Measurements from ENCODE around the gene LRRC4C.
"Not testable (repeated sequence)": the region's sequence is repeated elsewhere in the genome, so short reads cannot be mapped to it uniquely, and the experiment has no call there.

Gene LRRC4C

GRCh38 chr11:41003339-41004282, 455.8 kb downstream of the LRRC4C start:
- DNase-seq: no peak

- no peak for DNase-seq
These were observed 460.5 kb downstream of the LRRC4C start for GRCh38 chr11:40998920-40999319.

DNA sequence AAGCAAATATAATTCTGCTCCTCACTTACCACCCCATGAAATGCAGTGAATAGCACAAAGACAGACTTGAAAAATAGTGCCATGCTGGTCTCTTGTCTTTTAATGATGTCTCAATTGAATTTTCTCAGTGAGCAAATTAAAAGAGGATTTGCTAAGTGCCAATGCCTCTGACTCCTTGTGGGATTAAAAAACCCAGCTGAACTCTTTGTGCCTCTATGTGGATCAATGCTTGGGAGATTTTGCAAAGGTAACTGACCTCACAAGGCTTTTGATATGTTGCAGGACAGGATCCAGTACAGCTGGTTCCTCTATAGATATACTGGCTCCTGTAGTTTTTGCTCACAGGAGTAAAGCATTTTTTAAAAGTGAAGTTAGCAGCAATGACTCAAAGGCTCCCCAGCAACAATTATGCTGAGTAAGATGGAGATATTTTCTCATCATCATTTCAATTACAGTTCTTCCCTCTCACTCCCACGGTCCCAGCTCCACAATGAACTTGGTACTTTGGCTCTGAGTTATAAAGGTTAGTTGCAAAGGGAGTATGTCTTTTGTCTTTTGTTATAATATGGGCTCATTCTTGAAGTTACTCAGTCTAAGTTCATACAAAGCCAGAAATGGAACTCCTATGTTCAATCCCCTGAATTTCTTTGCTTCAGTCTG, 471.5 kb downstream of the LRRC4C start:
- DNase-seq: no peak

- DNase-seq: no peak
These were observed 473.1 kb downstream of the LRRC4C start for GRCh38 chr11:40986320-40986719.

DNA sequence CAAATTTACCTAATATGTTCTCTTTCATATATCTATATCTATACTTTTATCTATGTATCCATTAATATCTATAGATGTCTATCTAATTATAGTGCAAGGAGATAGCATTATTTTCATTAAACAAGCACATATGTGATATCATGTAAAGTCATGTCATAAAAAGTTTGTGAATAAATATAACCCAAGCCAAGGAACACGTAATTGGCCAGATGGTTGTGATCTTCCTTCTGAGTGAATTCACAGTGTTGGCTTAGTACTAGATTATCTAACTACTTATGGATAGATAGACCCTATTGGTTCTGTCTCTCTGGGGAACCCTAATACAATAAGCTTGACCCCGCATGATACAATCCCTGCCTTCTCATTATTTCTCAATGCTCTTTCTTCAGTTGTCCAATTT, 484.4 kb downstream of the LRRC4C start:
- DNase-seq: no peak

- no peak for DNase-seq
These were observed 485.2 kb downstream of the LRRC4C start for GRCh38 chr11:40974186-40974795.

GRCh38 chr11:40958707-40959106, 500.7 kb downstream of the LRRC4C start:
- no peak for DNase-seq

- no peak for DNase-seq
These were observed 507.0 kb downstream of the LRRC4C start for GRCh38 chr11:40952479-40952878.

GRCh38 chr11:40938002-40938401, 521.5 kb downstream of the LRRC4C start:
- DNase-seq: no peak

- no peak for DNase-seq
These were observed 534.5 kb downstream of the LRRC4C start for GRCh38 chr11:40924915-40925314.

DNA sequence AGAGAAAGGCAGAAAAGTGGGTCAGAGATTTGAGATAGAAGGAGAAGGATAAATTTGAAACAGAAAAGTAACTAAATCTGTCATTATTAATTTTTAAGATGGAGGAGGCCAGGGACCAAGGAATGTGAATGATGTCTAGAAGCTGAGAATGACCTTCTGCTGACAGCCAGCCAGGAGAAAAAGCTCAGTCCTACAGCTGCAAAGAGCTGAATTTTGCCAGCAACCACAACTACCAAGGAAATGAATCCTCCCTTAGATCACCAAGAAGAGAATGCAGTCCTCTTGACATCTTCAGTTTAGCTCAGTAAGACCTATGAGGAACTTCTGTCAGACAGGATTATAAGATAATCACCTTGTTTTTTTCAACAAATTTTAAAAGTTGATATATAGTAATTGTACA, 538.2 kb downstream of the LRRC4C start:
- DNase-seq: no peak

- not testable (repeated sequence) for DNase-seq
These were observed 548.7 kb downstream of the LRRC4C start for GRCh38 chr11:40910774-40911173.

GRCh38 chr11:40894501-40894900, 565.0 kb downstream of the LRRC4C start:
- DNase-seq: no peak

DNA sequence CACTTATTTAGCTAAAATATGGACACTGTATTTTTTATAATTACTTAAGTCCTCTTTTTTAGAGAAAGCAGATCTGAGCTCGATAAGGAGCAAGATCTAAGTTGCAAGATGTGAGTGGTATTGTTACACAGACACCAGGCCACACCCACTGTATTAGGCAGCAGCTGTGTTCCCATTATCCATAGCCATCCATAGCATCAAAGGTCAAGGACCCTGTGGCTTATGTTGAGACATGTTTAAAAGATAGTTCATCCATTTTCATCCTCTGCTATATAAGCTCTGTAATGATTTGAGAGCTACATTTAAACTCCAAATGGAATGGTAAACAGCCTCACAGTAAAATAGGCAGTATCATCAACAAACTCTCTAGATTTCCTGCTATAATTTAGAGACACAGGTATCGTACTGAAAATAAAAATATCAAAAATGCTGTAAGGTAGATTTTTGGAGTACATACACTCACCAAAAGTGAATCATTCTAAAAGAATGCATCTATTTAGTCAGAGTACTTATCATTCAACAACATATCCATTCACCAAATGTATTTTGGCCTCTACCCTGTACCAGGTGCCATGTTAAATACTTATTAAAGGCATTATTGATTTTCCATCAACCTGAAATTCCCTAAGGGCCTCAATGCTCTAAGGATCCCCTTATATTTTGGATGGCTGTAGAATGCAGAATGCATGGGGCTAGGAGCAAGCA, 574.0 kb downstream of the LRRC4C start:
- no peak for DNase-seq

DNA sequence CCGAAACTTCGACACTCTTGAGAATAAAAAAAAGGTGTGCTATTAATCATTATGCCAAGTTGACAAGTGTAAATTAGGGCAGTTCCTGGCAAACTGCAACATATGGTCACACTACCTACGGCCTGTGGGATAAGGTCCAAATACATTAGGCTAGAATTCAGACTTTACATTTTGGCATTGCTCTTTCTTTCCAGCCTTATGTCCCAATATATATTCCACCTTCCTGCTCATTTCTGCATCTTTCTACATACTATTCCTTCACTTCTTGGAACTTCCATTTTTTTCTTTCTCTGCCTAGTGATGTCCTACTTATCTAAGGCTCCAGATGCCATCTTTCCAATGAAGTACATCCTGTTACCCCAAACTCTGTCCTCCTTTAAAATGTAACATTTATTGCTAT, 577.2 kb downstream of the LRRC4C start:
- DNase-seq: no peak

DNA sequence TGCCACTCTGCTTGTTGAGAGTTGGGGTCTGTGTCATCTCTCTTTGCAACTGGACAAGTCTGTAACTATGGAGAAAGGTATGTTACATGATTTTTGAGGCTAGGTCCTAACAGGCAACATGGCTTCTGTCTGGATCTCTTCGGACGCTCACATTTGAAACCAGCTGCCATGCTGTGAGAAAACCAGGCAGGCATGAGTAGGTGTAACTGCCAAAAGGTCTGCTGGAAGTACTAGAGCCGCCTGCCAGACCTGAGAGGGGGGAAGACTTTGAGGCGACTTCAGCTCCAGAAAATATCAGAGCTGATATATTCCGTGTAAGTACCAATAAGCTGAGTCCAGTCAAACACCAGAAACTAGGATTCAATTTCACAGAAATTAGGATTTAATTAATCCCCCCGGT, 579.5 kb downstream of the LRRC4C start:
- no peak for DNase-seq

DNA sequence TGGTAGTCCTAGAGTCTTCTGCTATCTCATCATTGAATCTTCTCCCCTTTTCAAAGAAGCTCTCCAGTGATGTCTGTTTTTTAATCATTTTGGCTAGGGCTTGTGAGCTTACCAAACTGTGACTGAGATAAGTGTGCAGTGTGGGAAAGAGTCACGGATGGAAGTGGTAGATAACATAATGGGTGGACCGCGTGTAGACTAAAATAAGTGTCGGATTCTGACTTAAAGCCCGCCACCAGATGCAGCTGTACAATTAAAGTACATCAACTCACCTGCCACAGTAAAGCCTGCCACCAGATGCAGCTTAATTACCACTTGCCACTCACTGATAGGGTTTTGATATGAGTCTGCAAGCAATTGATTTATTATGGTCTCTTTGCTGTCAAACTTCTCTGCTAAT, 581.5 kb downstream of the LRRC4C start:
- no peak for DNase-seq

GRCh38 chr11:40877256-40877655, 582.2 kb downstream of the LRRC4C start:
- no peak for DNase-seq

DNA sequence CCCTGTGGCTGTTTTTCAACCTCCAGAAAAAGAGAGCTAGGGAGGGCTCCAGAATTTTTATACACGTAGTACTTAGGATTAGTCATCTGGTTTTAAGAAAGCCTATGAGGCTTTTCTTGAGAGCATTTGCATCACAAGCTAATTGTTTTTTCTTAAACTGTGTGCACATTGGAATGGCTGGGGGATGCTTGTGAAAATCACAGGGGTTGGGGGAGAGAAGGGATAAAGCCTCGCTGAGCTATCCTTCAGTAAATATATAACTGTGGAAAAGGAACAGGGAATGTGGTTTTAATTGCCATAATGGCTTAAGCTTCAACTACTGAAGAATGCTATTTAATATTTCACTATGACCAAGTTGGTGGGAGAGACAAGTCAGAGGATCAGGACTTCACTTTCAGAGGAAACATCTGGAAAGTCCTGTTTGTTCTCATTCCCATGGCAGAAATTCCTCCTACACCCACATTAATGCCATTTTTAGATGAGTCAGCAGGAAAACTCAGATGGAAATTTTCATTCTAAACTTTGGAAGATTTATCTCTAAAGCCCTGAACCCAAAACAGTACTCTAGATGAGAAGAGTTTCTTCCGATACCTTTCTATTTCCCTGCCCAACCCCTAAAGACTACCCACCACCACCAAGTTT, 591.3 kb downstream of the LRRC4C start:
- DNase-seq: no peak

DNA sequence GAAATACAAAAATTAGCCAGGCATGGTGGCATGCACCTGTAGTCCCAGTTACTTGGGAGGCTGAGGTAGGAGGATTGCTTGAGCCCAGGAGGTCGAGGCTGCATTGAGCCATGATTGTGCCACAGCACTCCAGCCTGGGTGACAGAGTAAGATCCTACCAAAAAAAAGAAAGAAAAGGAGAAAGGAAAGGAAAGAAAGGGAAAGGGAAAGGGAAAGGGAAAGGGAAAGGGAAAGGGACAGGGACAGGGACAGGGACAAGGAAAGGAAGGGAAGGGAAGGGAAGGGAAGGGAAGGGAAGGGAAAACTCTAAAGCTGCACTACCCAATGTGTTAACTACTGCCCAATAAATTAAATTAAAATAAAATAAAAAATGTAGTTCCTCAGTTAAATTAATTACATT, 601.7 kb downstream of the LRRC4C start:
- DNase-seq: not testable (repeated sequence)

- no peak for DNase-seq
These were observed 616.6 kb downstream of the LRRC4C start for GRCh38 chr11:40842750-40843339.

DNA sequence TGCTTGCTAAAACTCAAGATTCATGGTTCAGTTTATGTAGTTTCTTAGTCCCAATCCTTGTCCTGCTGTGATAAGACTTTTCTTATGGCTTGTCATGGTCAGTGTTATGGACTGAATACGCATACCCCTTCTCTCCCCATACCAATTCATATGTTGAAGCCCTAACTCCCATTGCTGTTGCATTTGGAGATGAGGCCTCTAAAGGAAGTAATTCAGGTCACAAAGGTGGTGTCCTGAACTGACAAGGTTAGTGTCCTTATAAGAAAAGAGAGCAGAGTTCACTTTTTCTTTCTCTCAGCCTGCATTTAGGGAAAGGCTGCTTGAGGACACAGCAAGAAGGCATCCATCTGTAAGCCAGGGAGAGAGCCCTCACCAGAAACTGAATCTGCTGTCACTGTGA, 618.2 kb downstream of the LRRC4C start:
- DNase-seq: no peak
